ENCODE measurements around the gene PHF3. TPM values are rescaled to one million over a fixed set of nuclear protein-coding genes. Genes with fewer than 3 reads are reported as not detected.
"Not testable (repeated sequence)": the region's sequence is repeated elsewhere in the genome, so short reads cannot be mapped to it uniquely, and the experiment has no call there.

PHF3 gene
- total RNA-seq, 1 donor from 2014 or later, result 56.7 TPM

DNA sequence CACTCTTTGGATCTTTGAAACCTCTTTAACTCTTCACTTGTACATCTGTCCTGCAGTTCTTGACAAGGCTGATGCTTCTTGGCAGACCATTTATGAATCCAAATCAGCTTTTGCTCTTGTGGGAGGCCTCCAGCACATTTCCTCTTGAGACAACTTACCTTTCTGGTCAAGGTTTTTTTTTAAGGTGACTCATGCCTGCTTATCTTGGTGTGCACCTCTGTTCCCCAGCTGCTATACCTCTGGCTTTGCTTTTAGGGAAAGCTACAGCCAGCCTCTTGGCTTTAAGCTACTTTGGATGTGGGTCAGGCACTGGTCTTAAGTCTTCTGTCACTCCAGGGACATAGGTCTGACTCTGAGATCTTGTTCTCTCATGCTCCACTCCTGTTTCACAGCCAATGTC, 106.5 kb downstream of the PHF3 start:
- TF ChIP-seq, protein P1, sequence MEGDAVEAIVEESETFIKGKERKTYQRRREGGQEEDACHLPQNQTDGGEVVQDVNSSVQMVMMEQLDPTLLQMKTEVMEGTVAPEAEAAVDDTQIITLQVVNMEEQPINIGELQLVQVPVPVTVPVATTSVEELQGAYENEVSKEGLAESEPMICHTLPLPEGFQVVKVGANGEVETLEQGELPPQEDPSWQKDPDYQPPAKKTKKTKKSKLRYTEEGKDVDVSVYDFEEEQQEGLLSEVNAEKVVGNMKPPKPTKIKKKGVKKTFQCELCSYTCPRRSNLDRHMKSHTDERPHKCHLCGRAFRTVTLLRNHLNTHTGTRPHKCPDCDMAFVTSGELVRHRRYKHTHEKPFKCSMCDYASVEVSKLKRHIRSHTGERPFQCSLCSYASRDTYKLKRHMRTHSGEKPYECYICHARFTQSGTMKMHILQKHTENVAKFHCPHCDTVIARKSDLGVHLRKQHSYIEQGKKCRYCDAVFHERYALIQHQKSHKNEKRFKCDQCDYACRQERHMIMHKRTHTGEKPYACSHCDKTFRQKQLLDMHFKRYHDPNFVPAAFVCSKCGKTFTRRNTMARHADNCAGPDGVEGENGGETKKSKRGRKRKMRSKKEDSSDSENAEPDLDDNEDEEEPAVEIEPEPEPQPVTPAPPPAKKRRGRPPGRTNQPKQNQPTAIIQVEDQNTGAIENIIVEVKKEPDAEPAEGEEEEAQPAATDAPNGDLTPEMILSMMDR (IDR thresholded peaks at IDR 0.05), result no peak
- H3K4me3 Mint-ChIP-seq, result no peak overlapping the region
- POLR2A ChIA-PET, result no interaction called here
- intact Hi-C loops (cut with micrococcal nuclease), result no loop called here
- ATAC-seq (ENCODE audit: low read depth) (no peak), DNase-seq (no peak)
- CTCF ChIA-PET, result no interaction called here
- peaks cover 5% of the 10 kb centered on the region for H3K9me3 Mint-ChIP-seq
- no peaks in the 10 kb centered on the region for H3K36me3 Mint-ChIP-seq (ENCODE audit: low read depth)
- peaks cover 10% of the 10 kb centered on the region for H3K27me3 Mint-ChIP-seq
- H3K27ac Mint-ChIP-seq, result no peak overlapping the region
- H3K4me1 Mint-ChIP-seq, result no peaks in the 10 kb centered on the region

DNA sequence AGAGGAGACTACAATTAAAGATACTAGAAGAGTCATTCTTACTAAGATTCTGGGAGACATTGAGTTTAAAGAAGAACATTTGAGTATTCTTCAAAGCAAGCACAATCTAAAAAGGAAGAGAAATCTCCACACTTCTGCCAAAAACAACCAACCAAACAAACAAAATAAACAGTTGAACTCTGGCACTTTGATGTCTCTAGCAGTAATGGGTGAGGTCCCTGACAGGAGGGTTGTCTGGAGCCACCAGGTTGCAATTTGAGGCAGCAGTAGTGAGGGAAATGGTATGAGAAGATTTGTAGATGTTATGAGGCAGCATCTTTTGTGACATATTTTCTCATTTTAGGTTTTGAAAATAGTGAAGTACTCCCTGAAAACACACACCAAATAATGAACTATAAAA, 108.1 kb downstream of the PHF3 start:
- no peak for ATAC-seq (ENCODE audit: low read depth)
- POLR2A ChIA-PET, result no interaction called here

DNA sequence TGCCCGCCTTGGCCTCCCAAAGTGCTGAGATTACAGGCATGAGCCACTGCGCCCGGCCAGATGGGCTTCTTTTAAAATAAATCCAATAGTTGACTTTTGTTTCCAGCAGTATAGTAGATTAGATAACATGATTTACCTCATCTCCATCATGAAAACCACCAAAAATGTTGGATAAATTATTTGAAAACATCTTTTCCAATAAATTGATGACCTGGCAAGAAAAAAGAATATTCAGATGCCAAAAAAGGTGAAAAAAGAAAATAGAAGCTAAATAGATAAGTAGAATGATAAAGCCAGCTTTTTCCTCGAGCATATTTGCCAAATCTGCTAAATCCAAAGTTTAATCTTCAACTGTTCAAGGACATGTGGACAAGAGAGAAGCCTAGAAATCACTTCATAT, 109.2 kb downstream of the PHF3 start:
- no peak overlapping the region for H3K4me3 Mint-ChIP-seq
- DNase-seq (no peak), ATAC-seq (ENCODE audit: low read depth) (no peak)
- no peak overlapping the region for H3K27ac Mint-ChIP-seq
- TF ChIP-seq, protein P1 (IDR thresholded peaks at IDR 0.05), result no peak
- H3K4me1 Mint-ChIP-seq, result no peaks in the 10 kb centered on the region
- ChIA-PET POLR2A (no interaction called here), CTCF (no interaction called here)
- H3K27me3 Mint-ChIP-seq, result peaks cover 10% of the 10 kb centered on the region
- H3K9me3 Mint-ChIP-seq, result peaks cover 5% of the 10 kb centered on the region
- no peaks in the 10 kb centered on the region for H3K36me3 Mint-ChIP-seq (ENCODE audit: low read depth)
- intact Hi-C loops (cut with micrococcal nuclease), result no loop called here

More for the DNA sequence above, 108.1 kb downstream of the PHF3 start:
- H3K4me3 Mint-ChIP-seq, result no peak overlapping the region
- no peaks in the 10 kb centered on the region for H3K36me3 Mint-ChIP-seq (ENCODE audit: low read depth)
- H3K4me1 Mint-ChIP-seq, result no peaks in the 10 kb centered on the region
- peaks cover 10% of the 10 kb centered on the region for H3K27me3 Mint-ChIP-seq
- no peak for DNase-seq
- CTCF ChIA-PET, result no interaction called here
- no peak overlapping the region for H3K27ac Mint-ChIP-seq
- H3K9me3 Mint-ChIP-seq, result peaks cover 8% of the 10 kb centered on the region
- TF ChIP-seq, protein P1 (IDR thresholded peaks at IDR 0.05), result no peak
- intact Hi-C loops (cut with micrococcal nuclease), result no loop called here

DNA sequence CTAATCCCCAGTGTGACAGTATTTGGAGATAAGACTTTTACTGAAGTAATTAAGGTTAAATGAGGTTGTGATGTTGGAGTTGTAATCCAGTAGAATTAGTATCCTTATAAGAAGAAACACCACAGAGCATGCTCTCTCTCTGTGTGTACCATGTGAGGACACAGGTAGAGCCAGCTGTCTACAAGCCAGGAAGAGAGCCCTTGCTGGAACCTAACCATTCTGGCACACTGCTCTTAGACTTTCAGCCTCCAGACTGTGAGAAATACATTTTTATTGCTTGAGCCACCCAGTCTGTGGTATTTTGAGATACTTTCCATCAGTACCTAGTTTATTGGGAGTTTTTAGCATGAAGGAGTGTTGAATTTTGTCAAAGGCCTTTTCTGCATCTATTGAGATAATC, 110.2 kb downstream of the PHF3 start:
- H3K9me3 Mint-ChIP-seq, result peaks cover 5% of the 10 kb centered on the region
- ATAC-seq (ENCODE audit: low read depth) (no peak), DNase-seq (no peak)
- H3K36me3 Mint-ChIP-seq (ENCODE audit: low read depth), result no peaks in the 10 kb centered on the region
- no peak overlapping the region for H3K4me3 Mint-ChIP-seq
- ChIA-PET CTCF (no interaction called here), POLR2A (interaction anchor here (0.5 kb wide), 1 partner anchor 11 kb away, joined by 4 read pairs; no protein-coding TSS in a partner anchor)
- no peak overlapping the region for H3K27ac Mint-ChIP-seq
- intact Hi-C loops (cut with micrococcal nuclease), result no loop called here
- H3K4me1 Mint-ChIP-seq, result no peaks in the 10 kb centered on the region
- peaks cover 10% of the 10 kb centered on the region for H3K27me3 Mint-ChIP-seq
- TF ChIP-seq, protein P1 (IDR thresholded peaks at IDR 0.05), result no peak

DNA sequence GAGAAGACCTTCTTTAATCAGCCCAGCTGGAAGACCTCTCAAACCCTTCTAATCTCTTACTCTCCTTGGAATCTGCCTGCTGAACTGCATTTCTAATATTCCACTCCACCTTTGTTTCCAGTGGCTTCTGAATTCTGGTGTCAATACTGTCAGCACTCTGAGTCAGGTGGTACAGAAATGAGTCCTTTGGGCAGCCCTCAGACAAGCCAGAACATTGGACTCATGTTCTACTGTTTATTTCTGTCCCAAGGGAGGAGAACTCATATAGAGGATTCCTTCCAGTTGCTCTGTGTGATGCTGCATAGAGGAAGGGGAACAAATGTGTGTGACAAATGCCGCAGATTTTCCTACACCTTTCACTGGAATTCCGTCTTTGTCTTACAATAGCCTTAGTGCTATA, 114.8 kb downstream of the PHF3 start:
- H3K36me3 Mint-ChIP-seq (ENCODE audit: low read depth), result no peaks in the 10 kb centered on the region
- ATAC-seq (ENCODE audit: low read depth), result no peak
- intact Hi-C loops (cut with micrococcal nuclease), result no loop called here
- H3K9me3 Mint-ChIP-seq, result peaks cover 5% of the 10 kb centered on the region
- no peak for DNase-seq
- ChIA-PET POLR2A (no interaction called here), CTCF (no interaction called here)
- TF ChIP-seq, protein P1 (IDR thresholded peaks at IDR 0.05), result no peak
- H3K4me3 Mint-ChIP-seq, result no peak overlapping the region
- H3K27ac Mint-ChIP-seq, result no peak overlapping the region
- H3K27me3 Mint-ChIP-seq, result peaks cover 8% of the 10 kb centered on the region
- no peaks in the 10 kb centered on the region for H3K4me1 Mint-ChIP-seq

DNA sequence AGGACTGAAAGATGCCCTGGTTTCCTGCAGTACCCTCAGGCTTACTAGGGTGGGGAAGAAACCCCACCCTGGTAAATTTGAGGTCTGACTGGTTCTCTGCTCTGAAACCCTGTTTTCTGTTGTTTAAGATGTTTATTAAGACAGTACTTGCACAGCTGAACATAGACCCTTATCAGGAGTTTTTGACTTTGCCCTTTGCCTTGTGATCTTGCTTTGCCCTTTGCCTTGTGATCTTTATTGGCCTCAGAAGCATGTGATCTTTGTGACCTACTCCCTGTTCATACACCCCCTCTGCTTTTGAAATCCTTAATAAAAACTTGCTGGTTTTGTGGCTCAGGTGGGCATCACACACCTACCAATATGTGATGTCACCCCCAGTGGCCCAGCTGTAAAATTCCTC, 121.7 kb downstream of the PHF3 start:
- H3K4me1 Mint-ChIP-seq; H3K4me3 Mint-ChIP-seq; DNase-seq; ATAC-seq (ENCODE audit: low read depth); H3K27me3 Mint-ChIP-seq; H3K27ac Mint-ChIP-seq; H3K9me3 Mint-ChIP-seq; intact Hi-C loops (cut with micrococcal nuclease); H3K36me3 Mint-ChIP-seq (ENCODE audit: low read depth); POLR2A ChIA-PET: not testable (repeated sequence)
- CTCF ChIA-PET, result interaction anchor here (1.7 kb wide), 1 partner anchor 159 kb away, joined by 9 read pairs; no protein-coding TSS in a partner anchor

Measured in activated B cell treated with CpG ODN at 0.5 μM for 24 hours (primary cell).